ENCODE measurements around the gene AFAP1L1.

DNA sequence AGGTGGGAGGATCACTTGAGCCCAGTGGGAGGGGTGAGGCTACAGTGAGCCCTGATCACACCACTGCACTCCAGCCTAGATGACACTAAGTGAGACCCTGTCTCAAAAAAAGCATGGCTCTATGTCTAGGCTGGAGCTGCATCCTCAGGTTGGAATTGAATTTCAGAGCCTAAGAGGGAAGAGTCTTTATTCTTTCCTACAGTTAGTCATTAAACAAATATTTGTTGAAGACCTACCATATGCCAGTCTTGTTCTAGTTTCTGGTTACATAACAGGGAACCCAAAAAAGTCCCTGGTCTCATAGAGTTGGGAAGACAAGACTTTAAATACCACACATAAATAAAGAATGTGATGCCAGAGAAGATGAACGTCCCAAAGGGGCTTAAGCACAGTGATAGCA, 66.7 kb downstream of the AFAP1L1 start:
- TF ChIP-seq EZH2phosphoT487 (IDR thresholded peaks at IDR 0.05) (no peak), EZH2 (IDR thresholded peaks at IDR 0.05) (no peak)

Measured in neural progenitor cell (in vitro differentiated cells).